Right lobe of liver (tissue), 6 donors: ENCODE measurements around the gene IL1RL2. TPM values are rescaled to one million over a fixed set of nuclear protein-coding genes. Genes with fewer than 3 reads are reported as not detected.

Source experiments
- ATAC-seq, 4 donors: fragments of 200-7000 bp; cut with Tn5 transposase; one replicate each; pipeline ENCODE4 v1.9.1; 2020; ENCODE audit warnings: mild to moderate bottlenecking in 4 of 4, moderate library complexity in 4 of 4
- DNase-seq, 3 donors: peaks; one replicate each; pipeline ENCODE4 v3.0.0-alpha.2; 2020
- H3K27ac ChIP-seq, 3 donors: fragments of 200-600 bp; one replicate each; pipeline ENCODE4 v1.8.0; 2022
- H3K27me3 ChIP-seq, 2 donors: fragments of 200-600 bp; one replicate each; pipeline ENCODE4 v1.8.0; 2022
- H3K36me3 ChIP-seq, 4 donors: fragments of 200-600 bp; sonication (generic) in 1 of 4; one replicate each; pipeline versions ENCODE4 v1.5.1 to v1.8.0; 2017 to 2022; ENCODE audit warnings: control low read depth in 1 of 4
- H3K4me1 ChIP-seq, 4 donors: fragments of 200-600 bp; sonication (generic) in 1 of 4; one replicate each; pipeline versions ENCODE4 v1.5.1 to v1.8.0; 2017 to 2022; ENCODE audit warnings: control low read depth in 1 of 4
- H3K4me3 ChIP-seq, 3 donors: fragments of 200-600 bp; one replicate each; pipeline ENCODE4 v1.8.0; 2022
- H3K9me3 ChIP-seq, 4 donors: fragments of 200-600 bp; sonication (generic) in 1 of 4; one replicate each; pipeline versions ENCODE4 v1.5.1 to v1.8.0; 2017 to 2022; ENCODE audit warnings: control low read depth in 1 of 4
- CTCF ChIP-seq, 4 donors: fragments of 200-600 bp in 3 of 4; fragments of 450-650 bp in 1 of 4; IDR thresholded peaks; one replicate each; pipeline versions ENCODE4 v1.5.1 to v1.8.0; 2016 to 2022; ENCODE audit warnings: antibody characterized with exemption in 4 of 4, mild to moderate bottlenecking in 2 of 4
- POLR2A ChIP-seq: fragments of 450-650 bp; IDR thresholded peaks from one replicate; pipeline ENCODE4 v1.6.1; 2017; ENCODE audit warnings: antibody characterized with exemption, mild to moderate bottlenecking
- WGBS: methylation state at CpG from one replicate; pipeline ENCODE4 v1.1.6; 2018; ENCODE audit warnings: low coverage, low lambda C conversion rate; ENCODE audit not compliant: insufficient coverage; ENCODE audit errors: missing lambda C conversion rate; 5-methylcytosine and 5-hydroxymethylcytosine counted together
- intact Hi-C, 2 donors: fragments of 100-400 bp; cut with DNase I; formaldehyde crosslinking; loops; one replicate each; pipeline versions ENCODE4 v1.11.2 to v1.14.1; 2022
- total RNA-seq, 6 experiments: library from RNA; depleted of rRNA in 2 of 6; stranded (reverse); fragments of >200 nt in 2 of 6; fragmentation: NEBNext Ultra II Directional in 3 of 6; extraction: Animal tissue kit (Norgen Biotek cat#: 25700) in 3 of 6; gene quantifications; one replicate each; pipeline versions ENCODE4 v1.1.0 to v1.2.4, GENCODE V29; 2016 to 2023
- donor health status: DM: no; HTN: yes; CAD: no.
- donor health status: DM: no; HTN: no; CAD: no.
- donor health status: DM: no; HTN: no; CAD: no.
- donor health status: DM: no; HTN: yes; CAD: no.
- donor health status: DM: no; HTN: yes; CAD: no.

IL1RL2 gene
- total RNA-seq, 6 experiments from 2014 or later: 1.2 to 3.1 (median 2.3) TPM

DNA sequence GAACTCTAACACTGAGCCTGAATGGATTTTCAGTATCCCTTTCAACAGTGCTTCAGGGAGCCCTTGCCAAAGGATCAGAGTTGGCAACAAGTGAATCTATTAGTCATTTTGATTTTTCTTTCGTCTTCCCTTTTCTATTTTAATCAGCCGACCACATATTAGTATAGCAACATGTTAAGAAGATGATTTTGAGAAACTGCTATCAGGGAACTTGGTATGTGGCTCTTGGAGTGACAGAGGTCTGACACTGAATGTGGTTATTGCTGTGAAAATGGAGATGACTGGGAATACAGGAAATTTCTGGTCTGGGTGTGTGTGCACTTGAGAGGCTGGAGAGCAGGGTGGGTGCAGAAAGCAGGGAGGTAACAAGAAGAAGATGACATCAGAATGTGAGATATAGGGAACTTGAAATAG is 95.9 kb downstream of the IL1RL2 start:
- intact Hi-C loops: no loop called here
- ATAC-seq: no peak
- H3K4me3 ChIP-seq: no peak overlapping the region
- H3K36me3 ChIP-seq: no peaks in the 10 kb centered on the region
- WGBS: 35% methylated on average over 2 of the region's 2 CpGs
- DNase-seq: no peak
- no peaks in the 10 kb centered on the region for H3K4me1 ChIP-seq
- TF ChIP-seq CTCF (IDR thresholded peaks at IDR 0.05) (no peak), POLR2A (no peak)
- H3K9me3 ChIP-seq: no peaks in the 10 kb centered on the region
- H3K27me3 ChIP-seq: no peaks in the 10 kb centered on the region
- no peak overlapping the region for H3K27ac ChIP-seq

- H3K4me3 ChIP-seq: no peak overlapping the region
- H3K27ac ChIP-seq: no peak overlapping the region
- 75% methylated on average over 1 of the region's 1 CpG for WGBS
- H3K27me3 ChIP-seq: no peaks in the 10 kb centered on the region
- no peak for DNase-seq
- TF ChIP-seq CTCF (IDR thresholded peaks at IDR 0.05) (no peak), POLR2A (no peak)
- H3K4me1 ChIP-seq: no peaks in the 10 kb centered on the region
- no peak for ATAC-seq
- no peaks in the 10 kb centered on the region for H3K36me3 ChIP-seq
- H3K9me3 ChIP-seq: no peaks in the 10 kb centered on the region
- intact Hi-C loops: no loop called here
These were observed 97.2 kb downstream of the IL1RL2 start for GRCh38 chr2:102283996-102284395.

GRCh38 chr2:102284611-102285010 is 97.8 kb downstream of the IL1RL2 start:
- Histone ChIP-seq H3K4me1 (no peaks in the 10 kb centered on the region), H3K27ac (no peak overlapping the region), H3K27me3 (no peaks in the 10 kb centered on the region), H3K9me3 (no peaks in the 10 kb centered on the region), H3K4me3 (no peak overlapping the region), H3K36me3 (no peaks in the 10 kb centered on the region)
- intact Hi-C loops: no loop called here
- DNase-seq (no peak), ATAC-seq (no peak)
- 96% methylated on average over 3 of the region's 3 CpGs for WGBS
- TF ChIP-seq POLR2A (no peak), CTCF (IDR thresholded peaks at IDR 0.05) (no peak)

DNA sequence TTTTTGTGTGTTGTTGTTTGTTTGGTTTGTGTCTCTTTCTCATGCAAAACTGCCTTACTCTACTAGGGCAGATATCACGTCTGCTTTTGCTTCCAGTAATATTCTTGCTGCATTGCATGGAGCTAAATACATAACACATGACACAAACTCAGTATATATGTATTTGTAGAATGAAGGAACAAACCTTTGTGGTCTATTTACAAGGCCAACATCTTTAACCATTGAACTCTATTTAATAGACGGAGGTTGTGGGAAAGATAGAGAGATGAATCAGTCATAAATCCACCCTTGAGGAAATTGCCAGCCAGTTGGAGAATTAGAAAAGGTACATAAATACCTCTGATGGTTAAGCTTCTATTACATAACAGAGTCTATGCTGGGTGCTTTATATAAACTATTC is 98.5 kb downstream of the IL1RL2 start:
- H3K9me3 ChIP-seq: no peaks in the 10 kb centered on the region
- TF ChIP-seq CTCF (IDR thresholded peaks at IDR 0.05): no peak
- no peak for TF ChIP-seq POLR2A
- H3K36me3 ChIP-seq: no peaks in the 10 kb centered on the region
- no peaks in the 10 kb centered on the region for H3K27me3 ChIP-seq
- no peaks in the 10 kb centered on the region for H3K4me1 ChIP-seq
- 75% methylated on average over 2 of the region's 2 CpGs for WGBS
- H3K4me3 ChIP-seq: no peak overlapping the region
- DNase-seq (no peak), ATAC-seq (no peak)
- intact Hi-C loops: no loop called here
- H3K27ac ChIP-seq: no peak overlapping the region

DNA sequence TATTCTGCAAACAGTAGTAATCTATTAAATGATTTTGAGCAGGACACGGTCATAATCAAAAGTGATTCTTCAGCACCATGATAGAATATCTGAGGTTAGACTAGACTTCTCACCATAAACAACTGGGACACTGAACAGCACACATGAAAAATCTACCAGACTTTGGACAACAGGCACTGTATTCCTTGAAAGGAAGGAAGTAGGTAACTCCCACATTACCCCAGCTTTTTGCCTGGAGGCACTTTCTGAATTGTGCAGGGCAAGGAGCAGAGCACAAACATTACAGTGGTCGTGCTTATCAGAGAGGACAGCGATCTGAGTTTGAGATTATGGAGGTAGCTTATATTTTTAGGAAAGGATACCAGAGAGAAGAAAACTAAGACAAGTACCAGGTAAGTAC is 99.2 kb downstream of the IL1RL2 start:
- intact Hi-C loops: no loop called here
- Histone ChIP-seq H3K4me3 (no peak overlapping the region), H3K9me3 (no peaks in the 10 kb centered on the region), H3K36me3 (no peaks in the 10 kb centered on the region), H3K27ac (no peak overlapping the region), H3K27me3 (no peaks in the 10 kb centered on the region), H3K4me1 (no peaks in the 10 kb centered on the region)
- DNase-seq (no peak), ATAC-seq (no peak)
- no peak for TF ChIP-seq POLR2A
- no peak for TF ChIP-seq CTCF (IDR thresholded peaks at IDR 0.05)
- 48% methylated on average over 3 of the region's 3 CpGs for WGBS
